GM12892 (cell line): ENCODE measurements around the gene TRPM2.

Source experiments
- POLR2A ChIP-seq: IDR thresholded peaks from 2 replicates; pipeline ENCODE4 v1.6.1; 2011; ENCODE audit warnings: low read depth, low read length, control low read depth
- POLR2AphosphoS5 ChIP-seq: IDR thresholded peaks from 2 replicates; pipeline ENCODE4 v1.6.1; 2011; ENCODE audit warnings: low read depth, low read length, control low read depth
- TAF1 ChIP-seq: IDR thresholded peaks from 2 replicates; pipeline ENCODE4 v1.6.1; 2011; ENCODE audit warnings: low read depth, mild to moderate bottlenecking, control low read depth, low read length, borderline replicate concordance

DNA sequence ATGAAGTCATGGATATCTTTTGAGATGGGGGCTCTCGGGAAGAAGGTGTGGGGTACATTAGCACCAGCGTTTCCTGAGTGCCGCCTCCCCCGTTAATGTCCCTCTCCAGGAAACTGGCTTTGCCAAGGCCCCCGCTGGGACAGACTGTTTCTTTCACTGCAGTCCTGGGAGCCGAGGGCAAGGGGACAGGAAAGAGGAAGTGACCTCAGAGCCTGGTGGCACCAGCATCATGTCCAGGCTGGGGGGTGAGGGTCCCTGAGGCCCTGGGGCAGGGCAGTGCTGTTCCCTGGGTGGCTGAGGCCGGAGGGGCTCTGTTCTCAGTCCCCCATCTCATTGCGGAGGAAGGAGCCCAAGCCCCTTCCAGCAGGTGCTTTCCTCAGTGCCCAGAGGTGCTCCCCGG is 47.7 kb upstream of the TRPM2 start:
- TF ChIP-seq POLR2AphosphoS5 (no peak), POLR2A (no peak), TAF1 (no peak)
